ENCODE measurements around the gene LMTK2. TPM values are rescaled to one million over a fixed set of nuclear protein-coding genes. Genes with fewer than 3 reads are reported as not detected.
A peak's percentile ranks its signal among the peaks of the same experiment; 100 is the strongest.

The LMTK2 gene
- total and polyA plus RNA-seq, 5 donors from 2014 or later = 2.0 to 28.9 (median 3.0) TPM

DNA sequence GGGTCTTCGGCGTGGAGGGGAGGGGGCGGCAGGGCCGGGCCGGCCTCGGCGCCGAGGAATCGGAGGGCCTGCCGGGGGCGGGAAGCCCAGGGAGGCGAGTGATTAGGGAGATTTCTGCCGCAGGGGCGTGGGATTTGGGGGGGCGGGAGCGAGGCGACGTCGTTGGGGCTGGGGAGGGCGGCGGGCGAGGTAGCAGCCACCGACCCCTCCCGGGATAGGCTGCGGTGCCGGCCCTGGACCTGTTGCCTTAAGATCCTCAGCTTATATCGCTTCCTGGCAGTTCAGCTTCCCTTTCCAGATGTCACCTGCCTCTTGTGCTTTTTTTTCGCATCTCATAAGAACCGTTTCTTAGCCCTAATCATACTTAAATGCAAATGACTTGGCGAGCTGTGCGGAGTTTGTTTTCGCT is 655 bp downstream of the LMTK2 start:
- ATAC-seq (ENCODE audit: low read depth in 2 of 2) (no peak), DNase-seq (peak in 2 of 3 donors; percentile 34 to 41)
- Histone ChIP-seq H3K36me3 (ENCODE audit: control insufficient read depth, insufficient read depth, low read length) (no peaks in the 10 kb centered on the region), H3K27me3 (ENCODE audit: control insufficient read depth, insufficient read depth, low read length) (no peaks in the 10 kb centered on the region), H3K27ac (ENCODE audit: insufficient read depth, low read length, poor library complexity, severe bottlenecking) (peak overlapping the region; percentile 86), H3K4me1 (ENCODE audit: control insufficient read depth, insufficient read depth, low read length, poor library complexity, severe bottlenecking) (peaks cover 35% of the 10 kb centered on the region), H3K9me3 (ENCODE audit: control insufficient read depth in 2 of 2, low read length in 2 of 2) (peaks cover 0 to 1% of the 10 kb centered on the region in 2 experiments), H3K4me3 (ENCODE audit: low read depth, low read length) (peak overlapping the region; percentile 89)
- peaks cover 6% of the 10 kb centered on the region for H3K27me3 Mint-ChIP-seq
- H3K9me3 Mint-ChIP-seq = peaks cover 0 to 3% (median 0%) of the 10 kb centered on the region in 7 donors
- peaks cover 6% of the 10 kb centered on the region for H3K36me3 Mint-ChIP-seq
- peaks cover 22 to 58% (median 46%) of the 10 kb centered on the region in 4 donors for H3K4me1 Mint-ChIP-seq
- peak overlapping the region; percentile 92 to 98 (median 94) for H3K4me3 Mint-ChIP-seq
- peak overlapping the region; percentile 63 to 91 (median 88) for H3K27ac Mint-ChIP-seq

DNA sequence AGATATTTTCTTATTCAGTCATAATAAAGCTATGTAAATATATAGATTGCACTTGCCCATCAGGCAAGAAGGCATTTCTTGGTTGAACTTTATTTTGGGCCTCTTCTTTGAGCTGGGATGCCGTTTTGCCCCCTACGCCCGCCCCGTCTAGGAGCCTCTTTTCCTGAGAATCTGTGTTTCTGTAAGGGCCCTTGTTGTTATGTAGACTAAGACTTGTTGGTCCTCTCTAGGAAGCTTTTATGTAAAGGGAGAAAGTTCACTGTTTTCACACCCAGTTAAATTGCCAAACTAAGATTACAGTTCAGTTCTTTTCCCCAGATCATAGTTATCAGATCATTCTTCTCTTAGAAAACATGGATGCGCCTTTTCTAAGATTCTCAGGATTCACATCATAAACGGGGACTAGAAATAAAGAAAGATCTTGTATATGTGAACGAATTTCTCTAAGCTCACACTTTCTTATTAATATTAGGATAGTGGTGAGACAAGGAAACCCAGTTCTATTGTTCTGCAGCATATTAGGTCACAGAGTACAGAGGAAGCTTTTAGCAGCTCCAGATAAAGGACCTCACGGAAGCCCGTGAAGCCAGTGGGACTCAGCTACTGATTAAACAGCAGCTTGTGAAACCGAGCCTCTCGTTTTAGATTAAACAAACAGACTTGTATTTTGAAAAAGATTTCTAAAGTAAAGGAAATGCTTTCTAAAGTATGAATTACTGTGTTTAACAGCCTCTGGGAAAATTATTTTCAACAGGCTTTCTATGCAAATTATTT is 3.8 kb downstream of the LMTK2 start:
- Mint-ChIP-seq H3K27me3 (no peaks in the 10 kb centered on the region), H3K36me3 (peaks cover 19% of the 10 kb centered on the region), H3K4me1 (peaks cover 37 to 87% (median 71%) of the 10 kb centered on the region in 4 donors), H3K4me3 (peak overlapping the region in 2 of 4 donors; percentile 73 to 87), H3K9me3 (peaks cover 0 to 2% (median 0%) of the 10 kb centered on the region in 7 donors), H3K27ac (peak overlapping the region in 1 of 3 donors; percentile 65)
- H3K36me3 ChIP-seq (ENCODE audit: control insufficient read depth, insufficient read depth, low read length) = peaks cover 4% of the 10 kb centered on the region
- ATAC-seq (ENCODE audit: low read depth in 2 of 2) = no peak
- no peak for DNase-seq
- H3K9me3 ChIP-seq (ENCODE audit: control insufficient read depth in 2 of 2, low read length in 2 of 2) = no peaks in the 10 kb centered on the region
- H3K4me3 ChIP-seq (ENCODE audit: low read depth, low read length) = no peak overlapping the region
- H3K27ac ChIP-seq (ENCODE audit: insufficient read depth, low read length, poor library complexity, severe bottlenecking) = no peak overlapping the region
- H3K27me3 ChIP-seq (ENCODE audit: control insufficient read depth, insufficient read depth, low read length) = no peaks in the 10 kb centered on the region
- H3K4me1 ChIP-seq (ENCODE audit: control insufficient read depth, insufficient read depth, low read length, poor library complexity, severe bottlenecking) = peaks cover 48% of the 10 kb centered on the region

DNA sequence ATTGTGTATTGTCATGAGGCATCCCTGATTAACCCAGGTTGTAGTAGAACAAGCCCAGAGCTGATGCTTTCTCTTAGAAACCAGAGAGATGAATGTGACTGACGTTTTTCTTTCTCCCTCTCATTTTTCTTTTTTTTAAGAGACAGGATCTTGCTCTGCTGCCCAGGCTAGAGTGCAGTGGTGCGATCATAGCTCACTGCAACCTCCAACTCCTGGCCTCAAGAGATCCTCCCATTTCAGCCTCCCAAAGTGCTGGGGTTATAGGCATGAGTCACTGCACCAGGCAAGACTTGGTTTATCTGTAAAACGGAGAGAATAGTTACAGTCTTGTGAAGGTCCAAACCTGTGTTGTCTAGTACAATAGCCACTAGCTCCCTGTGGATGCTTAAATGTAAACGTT is 5.4 kb downstream of the LMTK2 start:
- no peak overlapping the region for H3K4me3 Mint-ChIP-seq
- no peak overlapping the region for H3K27ac Mint-ChIP-seq
- H3K27me3 ChIP-seq (ENCODE audit: control insufficient read depth, insufficient read depth, low read length) = no peaks in the 10 kb centered on the region

DNA sequence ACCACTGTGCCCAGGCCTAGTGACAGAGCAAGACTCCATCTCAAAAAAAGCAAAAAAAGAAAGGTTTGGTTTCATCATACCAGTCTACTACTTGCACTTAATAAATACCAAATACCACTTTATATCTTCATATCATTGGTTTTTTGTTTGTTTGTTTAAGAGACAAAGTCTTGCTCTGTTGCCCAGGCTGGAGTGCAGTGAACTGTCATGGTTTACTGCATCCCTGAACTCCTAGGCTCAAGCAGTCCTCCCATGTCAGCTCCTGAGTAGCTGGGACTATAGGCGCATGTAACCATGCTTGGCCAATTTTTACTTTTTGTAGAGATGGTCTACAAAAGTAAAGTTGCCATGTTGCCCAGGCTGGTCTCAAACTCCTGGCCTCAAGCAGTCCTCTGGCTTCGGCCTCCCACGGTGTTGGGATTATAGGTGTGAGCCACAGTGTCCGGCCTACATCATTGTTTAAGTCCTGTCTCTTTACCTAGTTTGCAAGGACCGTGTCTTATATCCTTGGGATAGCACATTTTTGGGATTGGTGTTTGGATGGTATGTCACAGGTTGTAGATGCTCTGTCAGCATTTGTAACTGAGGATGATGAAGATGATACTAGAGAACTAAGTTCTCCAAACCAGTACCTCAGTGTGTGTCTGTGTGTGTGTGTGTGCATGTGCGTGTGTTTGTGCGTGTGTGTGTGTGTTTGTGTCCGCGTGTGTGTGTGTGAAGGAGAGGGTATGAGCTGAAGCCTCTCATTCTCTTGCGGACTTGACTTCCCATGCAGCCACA is 9.3 kb downstream of the LMTK2 start:
- Mint-ChIP-seq H3K4me1 (peaks cover 27 to 78% (median 59%) of the 10 kb centered on the region in 4 donors), H3K27me3 (no peaks in the 10 kb centered on the region), H3K9me3 (peaks cover 0 to 2% (median 0%) of the 10 kb centered on the region in 7 donors), H3K27ac (no peak overlapping the region), H3K4me3 (peak overlapping the region in 1 of 4 donors; percentile 42), H3K36me3 (peaks cover 29% of the 10 kb centered on the region)
- H3K27ac ChIP-seq (ENCODE audit: insufficient read depth, low read length, poor library complexity, severe bottlenecking) = no peak overlapping the region
- H3K36me3 ChIP-seq (ENCODE audit: control insufficient read depth, insufficient read depth, low read length) = peaks cover 4% of the 10 kb centered on the region
- peaks cover 16% of the 10 kb centered on the region for H3K4me1 ChIP-seq (ENCODE audit: control insufficient read depth, insufficient read depth, low read length, poor library complexity, severe bottlenecking)
- H3K27me3 ChIP-seq (ENCODE audit: control insufficient read depth, insufficient read depth, low read length) = no peaks in the 10 kb centered on the region
- ATAC-seq (ENCODE audit: low read depth in 2 of 2) (no peak), DNase-seq (no peak)
- no peak overlapping the region for H3K4me3 ChIP-seq (ENCODE audit: low read depth, low read length)
- no peaks in the 10 kb centered on the region for H3K9me3 ChIP-seq (ENCODE audit: control insufficient read depth in 2 of 2, low read length in 2 of 2)

More for the DNA sequence above, 5.4 kb downstream of the LMTK2 start:
- Mint-ChIP-seq H3K4me1 (peaks cover 39 to 92% (median 74%) of the 10 kb centered on the region in 4 donors), H3K27me3 (no peaks in the 10 kb centered on the region), H3K36me3 (peaks cover 23% of the 10 kb centered on the region), H3K9me3 (peaks cover 0 to 2% (median 0%) of the 10 kb centered on the region in 7 donors)
- no peak overlapping the region for H3K27ac ChIP-seq (ENCODE audit: insufficient read depth, low read length, poor library complexity, severe bottlenecking)
- peaks cover 42% of the 10 kb centered on the region for H3K4me1 ChIP-seq (ENCODE audit: control insufficient read depth, insufficient read depth, low read length, poor library complexity, severe bottlenecking)
- no peaks in the 10 kb centered on the region for H3K9me3 ChIP-seq (ENCODE audit: control insufficient read depth in 2 of 2, low read length in 2 of 2)
- DNase-seq = no peak
- no peak overlapping the region for H3K4me3 ChIP-seq (ENCODE audit: low read depth, low read length)
- no peak for ATAC-seq (ENCODE audit: low read depth in 2 of 2)
- H3K36me3 ChIP-seq (ENCODE audit: control insufficient read depth, insufficient read depth, low read length) = peaks cover 4% of the 10 kb centered on the region

DNA sequence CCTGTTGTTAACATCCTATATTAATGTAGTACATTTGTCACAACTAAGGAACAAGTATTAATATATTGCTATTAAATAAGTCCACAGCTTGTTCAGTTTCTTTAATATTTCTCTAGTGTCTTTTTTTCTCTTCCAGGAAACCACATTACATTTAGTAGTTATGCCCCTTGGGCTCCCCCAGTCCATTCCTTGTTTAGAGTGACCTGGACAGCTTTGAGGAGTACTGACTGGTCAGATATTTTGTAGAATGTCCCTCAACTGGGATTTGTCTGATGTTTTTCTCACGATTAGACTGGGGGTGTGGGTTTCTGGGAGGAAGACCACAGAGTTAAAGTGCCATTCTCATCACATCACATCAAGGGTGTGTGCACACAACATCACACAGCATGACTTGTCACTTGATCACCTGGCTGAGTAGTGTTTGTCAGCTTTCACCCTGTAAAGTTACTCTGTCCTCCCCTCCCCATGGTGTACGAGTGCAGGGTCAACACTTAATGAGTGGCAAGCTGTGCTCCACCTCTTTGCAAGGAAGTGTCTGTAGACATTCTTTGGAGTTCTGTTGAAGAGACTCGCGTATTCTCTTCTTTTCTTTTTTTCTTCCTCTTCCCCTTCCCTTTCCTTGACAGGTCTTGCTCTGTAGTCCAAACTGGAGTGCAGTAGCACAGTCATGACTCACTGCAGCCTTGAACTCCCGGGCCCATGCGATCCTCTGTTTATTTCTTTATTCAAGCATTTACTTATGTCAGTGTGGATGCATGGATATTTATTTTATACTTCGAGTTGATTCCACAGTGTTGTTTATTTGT is 10.2 kb downstream of the LMTK2 start:
- no peak for ATAC-seq (ENCODE audit: low read depth in 2 of 2)

DNA sequence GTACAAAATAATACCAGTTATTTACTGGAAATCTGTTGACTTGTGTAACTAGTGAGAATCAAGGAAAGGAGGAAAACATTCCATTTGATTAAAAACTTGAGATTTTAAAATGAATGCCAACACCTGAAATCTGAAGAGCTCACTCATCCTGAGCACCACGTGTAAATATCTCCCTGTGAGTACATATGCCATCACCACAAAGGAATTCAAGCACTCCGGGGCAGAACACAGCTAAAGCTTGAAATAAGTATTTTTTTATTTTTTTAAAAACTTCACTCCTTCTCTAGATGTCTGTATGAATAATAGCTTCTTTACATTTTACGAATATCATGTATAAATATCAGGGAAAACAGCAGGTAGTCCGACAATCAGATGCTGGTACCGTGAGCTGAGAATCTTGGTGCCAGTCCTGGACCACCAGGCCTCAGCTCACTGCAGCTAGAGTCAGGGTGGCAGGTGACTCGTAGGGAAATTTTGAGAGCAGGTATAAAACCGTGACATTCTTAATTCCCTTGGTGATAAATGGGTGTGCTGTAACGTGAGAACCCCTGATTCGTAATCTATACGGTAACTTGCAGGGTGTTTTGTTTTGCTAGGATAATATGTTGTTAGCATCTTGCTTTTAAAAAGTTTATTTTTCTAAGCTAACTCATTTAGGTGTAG is 12.7 kb downstream of the LMTK2 start:
- no peak for ATAC-seq (ENCODE audit: low read depth in 2 of 2)
- H3K4me1 ChIP-seq (ENCODE audit: control insufficient read depth, insufficient read depth, low read length, poor library complexity, severe bottlenecking) = peaks cover 3% of the 10 kb centered on the region
- H3K27me3 ChIP-seq (ENCODE audit: control insufficient read depth, insufficient read depth, low read length) = no peaks in the 10 kb centered on the region
- no peak overlapping the region for H3K4me3 Mint-ChIP-seq
- no peak for DNase-seq
- peak overlapping the region in 1 of 3 donors; percentile 28 for H3K27ac Mint-ChIP-seq
- peaks cover 4% of the 10 kb centered on the region for H3K36me3 ChIP-seq (ENCODE audit: control insufficient read depth, insufficient read depth, low read length)
- no peak overlapping the region for H3K4me3 ChIP-seq (ENCODE audit: low read depth, low read length)
- no peaks in the 10 kb centered on the region for H3K9me3 ChIP-seq (ENCODE audit: control insufficient read depth in 2 of 2, low read length in 2 of 2)
- no peaks in the 10 kb centered on the region for H3K27me3 Mint-ChIP-seq
- peaks cover 25 to 64% (median 48%) of the 10 kb centered on the region in 4 donors for H3K4me1 Mint-ChIP-seq
- peaks cover 0 to 2% (median 0%) of the 10 kb centered on the region in 7 donors for H3K9me3 Mint-ChIP-seq
- H3K27ac ChIP-seq (ENCODE audit: insufficient read depth, low read length, poor library complexity, severe bottlenecking) = no peak overlapping the region
- peaks cover 25% of the 10 kb centered on the region for H3K36me3 Mint-ChIP-seq

More for the DNA sequence above, 10.2 kb downstream of the LMTK2 start:
- Histone ChIP-seq H3K27me3 (ENCODE audit: control insufficient read depth, insufficient read depth, low read length) (no peaks in the 10 kb centered on the region), H3K36me3 (ENCODE audit: control insufficient read depth, insufficient read depth, low read length) (peaks cover 4% of the 10 kb centered on the region), H3K9me3 (ENCODE audit: control insufficient read depth in 2 of 2, low read length in 2 of 2) (no peaks in the 10 kb centered on the region), H3K4me1 (ENCODE audit: control insufficient read depth, insufficient read depth, low read length, poor library complexity, severe bottlenecking) (peaks cover 14% of the 10 kb centered on the region), H3K4me3 (ENCODE audit: low read depth, low read length) (no peak overlapping the region), H3K27ac (ENCODE audit: insufficient read depth, low read length, poor library complexity, severe bottlenecking) (no peak overlapping the region)
- peaks cover 0 to 2% (median 0%) of the 10 kb centered on the region in 7 donors for H3K9me3 Mint-ChIP-seq
- H3K36me3 Mint-ChIP-seq = peaks cover 24% of the 10 kb centered on the region
- peaks cover 20 to 71% (median 50%) of the 10 kb centered on the region in 4 donors for H3K4me1 Mint-ChIP-seq
- H3K27ac Mint-ChIP-seq = peak overlapping the region in 1 of 3 donors; percentile 15
- H3K4me3 Mint-ChIP-seq = peak overlapping the region in 1 of 4 donors; percentile 16
- no peak for DNase-seq
- no peaks in the 10 kb centered on the region for H3K27me3 Mint-ChIP-seq

DNA sequence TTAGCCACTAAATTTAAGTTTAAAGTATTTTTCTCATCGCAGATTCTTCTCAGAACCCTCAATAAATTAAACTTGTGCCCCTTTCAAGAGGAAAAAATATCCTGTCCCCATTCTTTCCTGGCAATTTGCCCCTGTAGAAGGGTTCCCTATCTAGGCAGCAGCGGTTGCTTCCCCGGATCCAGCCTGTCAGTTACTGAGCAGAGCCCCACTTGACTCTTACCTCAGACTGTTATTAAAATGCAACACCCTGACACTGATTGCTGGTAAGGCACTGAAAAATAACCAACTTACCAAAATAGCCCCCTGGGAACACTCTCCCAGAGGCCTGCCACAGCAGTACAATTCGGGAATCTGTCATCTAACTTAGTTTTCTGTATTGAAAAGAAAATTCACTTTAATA is 13.9 kb downstream of the LMTK2 start:
- H3K36me3 ChIP-seq (ENCODE audit: control insufficient read depth, insufficient read depth, low read length) = no peaks in the 10 kb centered on the region
- no peak overlapping the region for H3K27ac ChIP-seq (ENCODE audit: insufficient read depth, low read length, poor library complexity, severe bottlenecking)
- H3K27me3 Mint-ChIP-seq = no peaks in the 10 kb centered on the region
- no peaks in the 10 kb centered on the region for H3K4me1 ChIP-seq (ENCODE audit: control insufficient read depth, insufficient read depth, low read length, poor library complexity, severe bottlenecking)
- peaks cover 22 to 60% (median 46%) of the 10 kb centered on the region in 4 donors for H3K4me1 Mint-ChIP-seq
- ATAC-seq (ENCODE audit: low read depth in 2 of 2) = no peak
- H3K4me3 Mint-ChIP-seq = no peak overlapping the region
- DNase-seq = no peak
- no peaks in the 10 kb centered on the region for H3K9me3 ChIP-seq (ENCODE audit: control insufficient read depth in 2 of 2, low read length in 2 of 2)
- peak overlapping the region in 1 of 3 donors; percentile 26 for H3K27ac Mint-ChIP-seq
- H3K27me3 ChIP-seq (ENCODE audit: control insufficient read depth, insufficient read depth, low read length) = no peaks in the 10 kb centered on the region
- no peaks in the 10 kb centered on the region for H3K9me3 Mint-ChIP-seq
- H3K4me3 ChIP-seq (ENCODE audit: low read depth, low read length) = no peak overlapping the region
- peaks cover 22% of the 10 kb centered on the region for H3K36me3 Mint-ChIP-seq

Measured in CD4-positive, CD25-positive, alpha-beta regulatory T cell (primary cell).